Activated CD8-positive, alpha-beta T cell treated with anti-CD3 and anti-CD28 coated beads, Interleukin-2, amount 10 ng/mL, durations not matched to agents 7 days and 5 days (primary cell): Measurements from ENCODE around the gene TMPRSS11B. TPM values are rescaled to one million over a fixed set of nuclear protein-coding genes. Genes with fewer than 3 reads are reported as not detected.
"Not testable (repeated sequence)": the region's sequence is repeated elsewhere in the genome, so short reads cannot be mapped to it uniquely, and the experiment has no call there.

Experiments
- ATAC-seq: fragments of 150-1000 bp; cut with Tn5 transposase; one replicate; pipeline ENCODE4 v1.10.0; 2021; ENCODE audit warnings: moderate library complexity
- CTCF ChIA-PET: fragments of 350-600 bp; sonication (Branson Sonifier 250); formaldehyde crosslinking; loops from one replicate; lab custom pipeline; 2021; ENCODE audit warnings: antibody characterized with exemption; lab: Charles Lee
- POLR2A ChIA-PET: fragments of 350-600 bp; sonication (Branson Sonifier 250); formaldehyde crosslinking; loops from one replicate; lab custom pipeline; 2021; ENCODE audit warnings: antibody characterized with exemption; lab: Charles Lee
- DNase-seq: peaks from one replicate; pipeline ENCODE4 v3.0.0-alpha.2; 2020
- H3K27ac Mint-ChIP-seq: one replicate; pipeline ENCODE4 v1.8.0; 2021; ENCODE audit warnings: mild to moderate bottlenecking, mixed read lengths
- H3K27me3 Mint-ChIP-seq: one replicate; pipeline ENCODE4 v1.8.0; 2021; ENCODE audit warnings: low read depth, mixed read lengths
- H3K36me3 Mint-ChIP-seq: one replicate; pipeline ENCODE4 v1.8.0; 2021; ENCODE audit warnings: low read depth, mixed read lengths
- H3K4me1 Mint-ChIP-seq: one replicate; pipeline ENCODE4 v1.8.0; 2021; ENCODE audit warnings: low read depth, mixed read lengths
- H3K4me3 Mint-ChIP-seq: one replicate; pipeline ENCODE4 v1.8.0; 2021; ENCODE audit warnings: mild to moderate bottlenecking, mixed read lengths
- H3K9me3 Mint-ChIP-seq: one replicate; pipeline ENCODE4 v1.8.0; 2022; ENCODE audit warnings: mixed read lengths; ENCODE audit not compliant: insufficient read depth
- total RNA-seq, 2 experiments: library from RNA; stranded (reverse); gene quantifications; one replicate each; pipeline ENCODE4 v1.2.3, GENCODE V29; 2021

TMPRSS11B gene
- total RNA-seq, result not detected

GRCh38 chr4:68245594-68245993 lies at the start of gene TMPRSS11B:
TSS of gene TMPRSS11B (minus strand) at chr4:68245694. CDS start at chr4:68245558, 136 bp downstream.
- POLR2A ChIA-PET, result no interaction called here
- no peak for DNase-seq
- Mint-ChIP-seq H3K27me3 (no peaks in the 10 kb centered on the region), H3K4me3 (no peak within 1 kb of the TSS), H3K4me1 (no peaks in the 10 kb centered on the region), H3K9me3 (no peaks in the 10 kb centered on the region), H3K36me3 (no peaks in the 10 kb centered on the region), H3K27ac (no peak within 1 kb of the TSS)
- CTCF ChIA-PET, result no interaction called here
- no peak for ATAC-seq

GRCh38 chr4:68291256-68291655 lies 45.8 kb upstream of the TMPRSS11B start:
- Mint-ChIP-seq H3K9me3 (no peaks in the 10 kb centered on the region), H3K27me3 (peaks cover 5% of the 10 kb centered on the region), H3K27ac (no peak overlapping the region), H3K4me3 (no peak overlapping the region), H3K4me1 (no peaks in the 10 kb centered on the region), H3K36me3 (no peaks in the 10 kb centered on the region)
- DNase-seq (no peak), ATAC-seq (no peak)
- POLR2A ChIA-PET, result no interaction called here
- CTCF ChIA-PET, result no interaction called here

- Mint-ChIP-seq H3K27ac (no peak overlapping the region), H3K4me3 (no peak overlapping the region), H3K4me1 (no peaks in the 10 kb centered on the region), H3K9me3 (no peaks in the 10 kb centered on the region), H3K27me3 (peaks cover 9% of the 10 kb centered on the region), H3K36me3 (no peaks in the 10 kb centered on the region)
- ATAC-seq (no peak), DNase-seq (no peak)
- ChIA-PET POLR2A (no interaction called here), CTCF (no interaction called here)
Measured at GRCh38 chr4:68288393-68288740, 42.9 kb upstream of the TMPRSS11B start.

GRCh38 chr4:68287704-68288392 lies 42.4 kb upstream of the TMPRSS11B start:
- ChIA-PET CTCF (no interaction called here), POLR2A (no interaction called here)
- ATAC-seq (no peak), DNase-seq (no peak)
- peaks cover 9% of the 10 kb centered on the region for H3K27me3 Mint-ChIP-seq
- no peak overlapping the region for H3K4me3 Mint-ChIP-seq
- H3K4me1 Mint-ChIP-seq, result no peaks in the 10 kb centered on the region
- H3K27ac Mint-ChIP-seq, result no peak overlapping the region
- H3K9me3 Mint-ChIP-seq, result no peaks in the 10 kb centered on the region
- H3K36me3 Mint-ChIP-seq, result no peaks in the 10 kb centered on the region

GRCh38 chr4:68283714-68284113 lies 38.2 kb upstream of the TMPRSS11B start:
- H3K4me1 Mint-ChIP-seq, result no peaks in the 10 kb centered on the region
- H3K36me3 Mint-ChIP-seq, result no peaks in the 10 kb centered on the region
- H3K27me3 Mint-ChIP-seq, result peaks cover 7% of the 10 kb centered on the region
- no peak overlapping the region for H3K4me3 Mint-ChIP-seq
- DNase-seq (no peak), ATAC-seq (no peak)
- ChIA-PET POLR2A (no interaction called here), CTCF (no interaction called here)
- H3K27ac Mint-ChIP-seq, result no peak overlapping the region
- no peaks in the 10 kb centered on the region for H3K9me3 Mint-ChIP-seq

- no peak overlapping the region for H3K4me3 Mint-ChIP-seq
- H3K27me3 Mint-ChIP-seq, result peaks cover 5% of the 10 kb centered on the region
- ATAC-seq, result no peak
- DNase-seq, result no peak
- no peaks in the 10 kb centered on the region for H3K9me3 Mint-ChIP-seq
- POLR2A ChIA-PET, result no interaction called here
- H3K36me3 Mint-ChIP-seq, result no peaks in the 10 kb centered on the region
- H3K4me1 Mint-ChIP-seq, result no peaks in the 10 kb centered on the region
- CTCF ChIA-PET, result no interaction called here
- H3K27ac Mint-ChIP-seq, result no peak overlapping the region
Measured at GRCh38 chr4:68283095-68283494, 37.6 kb upstream of the TMPRSS11B start.

- ATAC-seq, DNase-seq, H3K27me3 Mint-ChIP-seq, H3K4me1 Mint-ChIP-seq, H3K27ac Mint-ChIP-seq, H3K9me3 Mint-ChIP-seq, H3K36me3 Mint-ChIP-seq, POLR2A ChIA-PET, H3K4me3 Mint-ChIP-seq, CTCF ChIA-PET: not testable (repeated sequence)
Measured at GRCh38 chr4:68281796-68282740, 36.6 kb upstream of the TMPRSS11B start.

- Mint-ChIP-seq H3K4me1 (no peaks in the 10 kb centered on the region), H3K27ac (no peak overlapping the region), H3K36me3 (no peaks in the 10 kb centered on the region), H3K9me3 (no peaks in the 10 kb centered on the region), H3K27me3 (peaks cover 8% of the 10 kb centered on the region), H3K4me3 (no peak overlapping the region)
- POLR2A ChIA-PET, result no interaction called here
- ATAC-seq (no peak), DNase-seq (no peak)
- CTCF ChIA-PET, result no interaction called here
Measured at GRCh38 chr4:68278029-68278428, 32.5 kb upstream of the TMPRSS11B start.

GRCh38 chr4:68277627-68278026 lies 32.1 kb upstream of the TMPRSS11B start:
- H3K9me3 Mint-ChIP-seq, result no peaks in the 10 kb centered on the region
- no peaks in the 10 kb centered on the region for H3K4me1 Mint-ChIP-seq
- ATAC-seq (no peak), DNase-seq (no peak)
- ChIA-PET POLR2A (no interaction called here), CTCF (no interaction called here)
- H3K4me3 Mint-ChIP-seq, result no peak overlapping the region
- H3K27me3 Mint-ChIP-seq, result peaks cover 10% of the 10 kb centered on the region
- H3K27ac Mint-ChIP-seq, result no peak overlapping the region
- no peaks in the 10 kb centered on the region for H3K36me3 Mint-ChIP-seq

- no peak for DNase-seq
- no peak overlapping the region for H3K4me3 Mint-ChIP-seq
- H3K27ac Mint-ChIP-seq, result no peak overlapping the region
- no peaks in the 10 kb centered on the region for H3K9me3 Mint-ChIP-seq
- ChIA-PET CTCF (interaction anchor here (1.2 to 2.5 kb wide), 2 partner anchors 28 to 103 kb away, joined by 4 to 63 read pairs; no protein-coding TSS in a partner anchor), POLR2A (no interaction called here)
- H3K4me1 Mint-ChIP-seq, result peaks cover 6% of the 10 kb centered on the region
- peaks cover 13% of the 10 kb centered on the region for H3K27me3 Mint-ChIP-seq
- H3K36me3 Mint-ChIP-seq, result no peaks in the 10 kb centered on the region
- no peak for ATAC-seq
Measured at GRCh38 chr4:68272860-68273259, 27.4 kb upstream of the TMPRSS11B start.

GRCh38 chr4:68272380-68272779 lies 26.9 kb upstream of the TMPRSS11B start:
- ATAC-seq, result peak; percentile 27
- ChIA-PET POLR2A (no interaction called here), CTCF (interaction anchor here (0.7 to 2.5 kb wide), 12 partner anchors 9 to 226 kb away, joined by 3 to 63 read pairs (median 4); no protein-coding TSS in a partner anchor)
- peaks cover 9% of the 10 kb centered on the region for H3K4me1 Mint-ChIP-seq
- peaks cover 13% of the 10 kb centered on the region for H3K27me3 Mint-ChIP-seq
- no peaks in the 10 kb centered on the region for H3K9me3 Mint-ChIP-seq
- DNase-seq, result no peak
- H3K4me3 Mint-ChIP-seq, result peak overlapping the region; percentile 10
- no peaks in the 10 kb centered on the region for H3K36me3 Mint-ChIP-seq
- no peak overlapping the region for H3K27ac Mint-ChIP-seq

- no peaks in the 10 kb centered on the region for H3K36me3 Mint-ChIP-seq
- peaks cover 13% of the 10 kb centered on the region for H3K27me3 Mint-ChIP-seq
- H3K4me3 Mint-ChIP-seq, result peak overlapping the region; percentile 10
- no peak overlapping the region for H3K27ac Mint-ChIP-seq
- ATAC-seq (no peak), DNase-seq (no peak)
- ChIA-PET POLR2A (interaction anchor here (0.6 kb wide), 1 partner anchor 13 kb away, joined by 3 read pairs; no protein-coding TSS in a partner anchor), CTCF (interaction anchor here (0.7 to 2.5 kb wide), 12 partner anchors 9 to 652 kb away, joined by 3 to 63 read pairs (median 4); no protein-coding TSS in a partner anchor)
- peaks cover 9% of the 10 kb centered on the region for H3K4me1 Mint-ChIP-seq
- no peaks in the 10 kb centered on the region for H3K9me3 Mint-ChIP-seq
Measured at GRCh38 chr4:68271851-68272357, 26.4 kb upstream of the TMPRSS11B start.
